Endothelial cell (in vitro differentiated cells): ENCODE results near the gene STEAP3. TPM values are rescaled to one million over a fixed set of nuclear protein-coding genes. Genes with fewer than 3 reads are reported as not detected.

Experiments used
- DNase-seq: peaks from one replicate; pipeline ENCODE4 v3.0.0; 2021; ENCODE audit warnings: low spot score
- H3K27ac Mint-ChIP-seq: one replicate; pipeline ENCODE4 v1.8.0; 2021; ENCODE audit warnings: mixed read lengths, inconsistent platforms; ENCODE audit not compliant: unreplicated experiment
- H3K27me3 Mint-ChIP-seq: one replicate; pipeline ENCODE4 v1.8.0; 2021; ENCODE audit warnings: mild to moderate bottlenecking, moderate library complexity, mixed read lengths, inconsistent platforms; ENCODE audit not compliant: unreplicated experiment
- H3K36me3 Mint-ChIP-seq: one replicate; pipeline ENCODE4 v1.8.0; 2021; ENCODE audit warnings: mild to moderate bottlenecking, low read depth, mixed read lengths, inconsistent platforms; ENCODE audit not compliant: unreplicated experiment
- H3K4me1 Mint-ChIP-seq: one replicate; pipeline ENCODE4 v1.8.0; 2021; ENCODE audit warnings: mild to moderate bottlenecking, mixed read lengths, inconsistent platforms; ENCODE audit not compliant: unreplicated experiment
- H3K4me3 Mint-ChIP-seq: one replicate; pipeline ENCODE4 v1.8.0; 2021; ENCODE audit warnings: mild to moderate bottlenecking, mixed read lengths, inconsistent platforms; ENCODE audit not compliant: unreplicated experiment
- H3K9me3 Mint-ChIP-seq: one replicate; pipeline ENCODE4 v1.8.0; 2021; ENCODE audit warnings: mixed read lengths, inconsistent platforms; ENCODE audit not compliant: unreplicated experiment
- CTCF ChIP-seq: fragments of 200-600 bp; sonication (generic); IDR thresholded peaks from one replicate; pipeline ENCODE4 v1.5.0; 2021; ENCODE audit warnings: antibody characterized with exemption; ENCODE audit not compliant: unreplicated experiment
- total RNA-seq: library from RNA; stranded (reverse); fragmentation: NEBNext Ultra II Directional; extraction: Animal tissue kit (Norgen Biotek cat#: 25700); gene quantifications from one replicate; pipeline ENCODE4 v1.2.1, GENCODE V29; 2021; ENCODE audit not compliant: unreplicated experiment

The STEAP3 gene
- total RNA-seq, 1 donor from 2014 or later, result 17.9 TPM

- Mint-ChIP-seq H3K4me1 (no peaks in the 10 kb centered on the region), H3K4me3 (no peak overlapping the region), H3K27ac (no peak overlapping the region), H3K36me3 (no peaks in the 10 kb centered on the region), H3K27me3 (peaks cover under 1% of the 10 kb centered on the region), H3K9me3 (no peaks in the 10 kb centered on the region)
- DNase-seq, result peak; percentile 91
- TF ChIP-seq CTCF, result peak; percentile 88
Measured at GRCh38 chr2:119290859-119291587, 67.4 kb downstream of the STEAP3 start.

- no peak for TF ChIP-seq CTCF
- H3K36me3 Mint-ChIP-seq, result no peaks in the 10 kb centered on the region
- no peaks in the 10 kb centered on the region for H3K27me3 Mint-ChIP-seq
- H3K27ac Mint-ChIP-seq, result no peak overlapping the region
- H3K4me3 Mint-ChIP-seq, result no peak overlapping the region
- no peaks in the 10 kb centered on the region for H3K9me3 Mint-ChIP-seq
- DNase-seq, result no peak
- no peaks in the 10 kb centered on the region for H3K4me1 Mint-ChIP-seq
Measured at GRCh38 chr2:119291588-119292167, 68.0 kb downstream of the STEAP3 start.

GRCh38 chr2:119292226-119292625, 68.6 kb downstream of the STEAP3 start:
- Mint-ChIP-seq H3K9me3 (no peaks in the 10 kb centered on the region), H3K36me3 (no peaks in the 10 kb centered on the region), H3K4me3 (no peak overlapping the region), H3K27me3 (no peaks in the 10 kb centered on the region), H3K4me1 (no peaks in the 10 kb centered on the region), H3K27ac (no peak overlapping the region)
- no peak for TF ChIP-seq CTCF
- no peak for DNase-seq

- H3K36me3 Mint-ChIP-seq, result no peaks in the 10 kb centered on the region
- H3K4me3 Mint-ChIP-seq, result no peak overlapping the region
- H3K27ac Mint-ChIP-seq, result no peak overlapping the region
- no peaks in the 10 kb centered on the region for H3K9me3 Mint-ChIP-seq
- H3K27me3 Mint-ChIP-seq, result no peaks in the 10 kb centered on the region
- no peak for TF ChIP-seq CTCF
- H3K4me1 Mint-ChIP-seq, result no peaks in the 10 kb centered on the region
- DNase-seq, result no peak
Measured at GRCh38 chr2:119293254-119293653, 69.6 kb downstream of the STEAP3 start.

- Mint-ChIP-seq H3K27ac (no peak overlapping the region), H3K36me3 (no peaks in the 10 kb centered on the region), H3K4me1 (no peaks in the 10 kb centered on the region), H3K4me3 (no peak overlapping the region), H3K9me3 (no peaks in the 10 kb centered on the region), H3K27me3 (no peaks in the 10 kb centered on the region)
- DNase-seq, result no peak
- TF ChIP-seq CTCF, result no peak
Measured at GRCh38 chr2:119293900-119294299, 70.3 kb downstream of the STEAP3 start.
